ENCODE data around the gene GDF15.

GDF15 gene

GRCh38 chr19:18385359-18385674 lies 641 bp upstream of the GDF15 start:
- no peak for DNase-seq (ENCODE audit: low spot score)
- TF ChIP-seq CTCF (IDR thresholded peaks at IDR 0.05; ENCODE audit: borderline replicate concordance, control extremely low read depth, extremely low read depth, insufficient read depth, missing control alignments) = no peak
- in situ Hi-C loops (cut with MboI; ENCODE audit: low sequenced_read_pairs, unreplicated experiment) = no loop called here

- no peak for TF ChIP-seq CTCF (IDR thresholded peaks at IDR 0.05; ENCODE audit: borderline replicate concordance, control extremely low read depth, extremely low read depth, insufficient read depth, missing control alignments)
- no peak for DNase-seq (ENCODE audit: low spot score)
- in situ Hi-C loops (cut with MboI; ENCODE audit: low sequenced_read_pairs, unreplicated experiment) = no loop called here
These were observed 749 bp downstream of the GDF15 start for GRCh38 chr19:18386543-18387271.

GRCh38 chr19:18388100-18388959 lies 2.4 kb downstream of the GDF15 start:
- peak; percentile 99 for TF ChIP-seq CTCF (IDR thresholded peaks at IDR 0.05; ENCODE audit: borderline replicate concordance, control extremely low read depth, extremely low read depth, insufficient read depth, missing control alignments)
- DNase-seq (ENCODE audit: low spot score) = peak; percentile 95
- in situ Hi-C loops (cut with MboI; ENCODE audit: low sequenced_read_pairs, unreplicated experiment) = no loop called here

GRCh38 chr19:18388960-18389725 lies 3.2 kb downstream of the GDF15 start:
- TF ChIP-seq CTCF (IDR thresholded peaks at IDR 0.05; ENCODE audit: borderline replicate concordance, control extremely low read depth, extremely low read depth, insufficient read depth, missing control alignments) = no peak
- DNase-seq (ENCODE audit: low spot score) = no peak
- in situ Hi-C loops (cut with MboI; ENCODE audit: low sequenced_read_pairs, unreplicated experiment) = no loop called here

GRCh38 chr19:18389726-18390064 lies 3.7 kb downstream of the GDF15 start:
- no peak for DNase-seq (ENCODE audit: low spot score)
- in situ Hi-C loops (cut with MboI; ENCODE audit: low sequenced_read_pairs, unreplicated experiment) = no loop called here
- no peak for TF ChIP-seq CTCF (IDR thresholded peaks at IDR 0.05; ENCODE audit: borderline replicate concordance, control extremely low read depth, extremely low read depth, insufficient read depth, missing control alignments)

GRCh38 chr19:18390065-18390907 lies 4.3 kb downstream of the GDF15 start:
- in situ Hi-C loops (cut with MboI; ENCODE audit: low sequenced_read_pairs, unreplicated experiment) = no loop called here
- DNase-seq (ENCODE audit: low spot score) = no peak
- no peak for TF ChIP-seq CTCF (IDR thresholded peaks at IDR 0.05; ENCODE audit: borderline replicate concordance, control extremely low read depth, extremely low read depth, insufficient read depth, missing control alignments)

All from GM13976 (cell line).